GM19193 (cell line): ENCODE results near the gene PTH1R.

Experiments used
- POLR2A ChIP-seq: IDR thresholded peaks from 4 replicates; pipeline ENCODE4 v1.6.1; 2011; ENCODE audit not compliant: insufficient read depth, insufficient read length; ENCODE audit errors: extremely low read depth

The PTH1R gene

GRCh38 chr3:46893763-46894162 lies 16.2 kb downstream of the PTH1R start:
- TF ChIP-seq POLR2A, result no peak

GRCh38 chr3:46894256-46894655 lies 16.7 kb downstream of the PTH1R start:
- no peak for TF ChIP-seq POLR2A

- no peak for TF ChIP-seq POLR2A
Observed at GRCh38 chr3:46895204-46895660, 17.7 kb downstream of the PTH1R start.

- no peak for TF ChIP-seq POLR2A
Observed at GRCh38 chr3:46895761-46896160, 18.2 kb downstream of the PTH1R start.

GRCh38 chr3:46896386-46896785 lies 18.9 kb downstream of the PTH1R start:
- no peak for TF ChIP-seq POLR2A

DNA sequence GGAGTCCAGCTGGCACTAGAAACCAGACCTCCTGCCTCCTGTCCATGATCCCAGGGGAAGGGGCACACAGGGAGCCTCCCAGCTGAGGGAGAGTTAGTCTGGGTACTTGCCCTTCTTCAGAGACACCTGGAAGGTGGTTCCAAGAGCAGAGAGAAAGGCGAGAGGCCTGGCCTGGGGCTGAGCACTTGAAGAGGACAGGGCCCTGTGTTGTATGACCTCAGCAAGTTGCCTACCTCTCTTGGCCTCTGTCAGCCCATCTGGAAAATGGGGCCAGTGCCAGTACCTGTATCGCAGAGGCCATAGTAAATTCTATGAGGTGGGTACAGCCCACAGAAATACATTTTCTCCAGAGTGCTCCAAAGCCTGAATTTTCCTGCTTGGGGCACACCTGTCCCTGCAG lies 19.5 kb downstream of the PTH1R start:
- no peak for TF ChIP-seq POLR2A

- TF ChIP-seq POLR2A, result no peak
Observed at GRCh38 chr3:46897829-46898320, 20.4 kb downstream of the PTH1R start.

DNA sequence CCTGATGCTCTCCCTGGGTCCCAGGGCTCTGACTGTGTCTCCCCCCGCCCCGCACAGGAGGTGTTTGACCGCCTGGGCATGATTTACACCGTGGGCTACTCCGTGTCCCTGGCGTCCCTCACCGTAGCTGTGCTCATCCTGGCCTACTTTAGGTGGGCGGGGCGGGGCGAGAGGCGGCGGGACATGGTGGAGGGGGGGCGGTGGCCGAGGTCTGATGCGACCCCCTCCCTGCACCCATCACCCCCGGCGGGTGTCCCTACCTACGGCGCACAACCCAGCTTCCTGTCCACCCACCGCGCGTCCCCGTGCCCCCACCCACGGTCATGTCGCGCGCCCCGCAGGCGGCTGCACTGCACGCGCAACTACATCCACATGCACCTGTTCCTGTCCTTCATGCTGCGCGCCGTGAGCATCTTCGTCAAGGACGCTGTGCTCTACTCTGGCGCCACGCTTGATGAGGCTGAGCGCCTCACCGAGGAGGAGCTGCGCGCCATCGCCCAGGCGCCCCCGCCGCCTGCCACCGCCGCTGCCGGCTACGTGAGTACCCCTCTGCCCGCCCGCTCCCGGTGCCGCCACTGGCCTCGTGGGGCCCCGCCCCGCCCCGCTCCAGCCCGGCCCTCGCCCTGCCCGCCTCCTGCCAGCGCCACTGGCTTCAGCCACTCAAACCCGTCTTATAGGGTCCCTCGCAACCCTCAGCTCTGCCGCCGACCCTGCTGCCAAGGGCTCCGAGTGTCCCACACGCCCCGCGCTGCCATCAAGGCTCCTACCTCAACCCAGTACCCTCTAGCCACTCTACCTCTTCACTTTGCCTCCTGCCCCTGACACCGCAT lies 21.0 kb downstream of the PTH1R start:
- no peak for TF ChIP-seq POLR2A

DNA sequence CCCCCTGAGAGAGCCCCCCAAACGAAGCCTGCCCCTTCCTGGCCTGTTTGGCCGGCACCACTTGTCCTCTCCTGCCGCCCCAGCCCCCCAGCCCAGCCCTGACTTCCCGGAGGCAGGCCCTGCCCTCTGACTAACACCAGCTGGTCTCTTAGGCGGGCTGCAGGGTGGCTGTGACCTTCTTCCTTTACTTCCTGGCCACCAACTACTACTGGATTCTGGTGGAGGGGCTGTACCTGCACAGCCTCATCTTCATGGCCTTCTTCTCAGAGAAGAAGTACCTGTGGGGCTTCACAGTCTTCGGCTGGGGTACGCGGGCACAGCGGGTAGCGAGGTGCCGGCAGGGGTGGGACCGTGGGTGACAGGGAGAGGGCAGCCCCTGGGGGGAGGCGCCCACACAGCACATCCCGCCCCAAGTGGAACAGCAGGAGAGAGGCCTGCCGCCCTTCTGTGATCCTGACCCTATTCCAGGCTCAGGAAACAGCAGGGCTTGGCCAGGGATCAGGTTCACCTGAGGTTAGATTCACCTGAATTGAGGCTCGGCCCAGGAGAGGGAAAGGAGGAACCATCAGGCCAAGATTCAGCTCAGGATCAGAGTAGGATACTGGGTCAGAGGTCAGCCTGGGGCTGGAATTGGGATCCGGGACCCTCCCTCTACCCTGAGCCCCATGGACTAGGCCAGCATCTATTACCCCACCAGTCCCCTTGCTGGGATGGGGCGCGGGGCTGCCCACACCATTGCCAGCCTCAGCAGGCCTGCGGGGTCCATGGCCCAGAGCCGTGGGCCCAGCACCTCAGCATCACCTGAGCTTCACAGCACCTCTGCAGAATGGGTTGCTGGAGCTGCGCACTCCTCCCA lies 21.9 kb downstream of the PTH1R start:
- TF ChIP-seq POLR2A, result no peak

GRCh38 chr3:46900007-46900292 lies 22.4 kb downstream of the PTH1R start:
- no peak for TF ChIP-seq POLR2A

GRCh38 chr3:46900356-46900755 lies 22.8 kb downstream of the PTH1R start:
- TF ChIP-seq POLR2A, result no peak

DNA sequence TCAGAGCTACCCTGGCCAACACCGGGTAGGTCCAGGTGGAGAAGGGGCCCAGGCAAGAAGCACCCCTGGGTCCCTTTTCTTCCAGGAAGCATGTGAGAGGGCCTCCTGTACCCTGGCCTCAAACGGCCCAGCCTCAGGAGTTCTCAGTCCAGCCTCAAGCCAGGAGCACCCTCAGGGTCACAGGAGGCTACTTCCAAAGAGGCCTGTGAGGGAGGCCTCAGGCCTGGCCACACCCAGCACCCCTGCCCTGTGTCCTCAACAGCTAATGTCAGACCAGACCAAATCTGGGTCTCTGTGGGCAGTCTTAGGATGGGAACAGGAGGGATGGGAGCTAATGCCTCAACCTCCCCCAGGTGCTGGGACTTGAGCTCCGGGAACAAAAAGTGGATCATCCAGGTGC lies 23.5 kb downstream of the PTH1R start:
- no peak for TF ChIP-seq POLR2A

- no peak for TF ChIP-seq POLR2A
Observed at GRCh38 chr3:46901591-46902187, 24.2 kb downstream of the PTH1R start.

DNA sequence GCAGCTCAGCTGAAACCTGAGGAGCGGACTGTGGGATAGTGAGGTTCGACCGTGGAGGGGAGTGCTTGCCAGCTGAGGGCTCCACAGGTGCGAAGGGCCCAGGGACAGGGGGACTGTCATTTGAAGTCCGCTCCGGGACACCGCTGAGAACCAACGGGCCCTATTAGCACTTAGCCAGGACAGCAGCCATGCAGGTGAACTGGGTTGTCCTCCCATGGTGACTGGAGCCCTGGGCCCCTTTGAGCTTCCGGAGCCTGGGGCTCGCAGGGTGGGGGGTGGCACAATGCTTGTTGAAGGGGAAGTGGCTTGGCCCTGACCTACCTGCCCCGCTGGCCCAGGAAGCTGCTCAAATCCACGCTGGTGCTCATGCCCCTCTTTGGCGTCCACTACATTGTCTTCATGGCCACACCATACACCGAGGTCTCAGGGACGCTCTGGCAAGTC lies 24.7 kb downstream of the PTH1R start:
- no peak for TF ChIP-seq POLR2A
